Measurements from ENCODE around the gene TENM4. TPM values are rescaled to one million over a fixed set of nuclear protein-coding genes. Genes with fewer than 3 reads are reported as not detected.

The TENM4 gene
- total and polyA plus RNA-seq, 2 of the 13 experiments (the other 11 are each of a cell fraction or from before 2014, with no cell fraction given), result not detected

GRCh38 chr11:79049741-79050179, 391.1 kb downstream of the TENM4 start (continued):
- no peak for TF ChIP-seq ZNF574 (CRISPR knock-in tag; IDR thresholded peaks at IDR 0.05)
- no peak for TF ChIP-seq ZNF790 (CRISPR knock-in tag; IDR thresholded peaks at IDR 0.05; ENCODE audit: borderline replicate concordance)
- TF ChIP-seq ATF7 (IDR thresholded peaks at IDR 0.05), result peak; percentile 78
- TF ChIP-seq ATF7 (CRISPR knock-in tag; IDR thresholded peaks at IDR 0.05), result no peak
- no peak for TF ChIP-seq SCMH1 (CRISPR knock-in tag; IDR thresholded peaks at IDR 0.05; ENCODE audit: borderline replicate concordance)
- TF ChIP-seq ZNF256 (CRISPR knock-in tag; conservative IDR thresholded peaks at IDR 0.05), result no peak
- peak; percentile 23; the same call in 1 of the 2 replicates for TF ChIP-seq ZNF441 (CRISPR knock-in tag; IDR thresholded peaks at IDR 0.05; ENCODE audit: borderline replicate concordance)
- no peak for TF ChIP-seq DZIP1 (CRISPR knock-in tag; IDR thresholded peaks at IDR 0.05)
- no peak for TF ChIP-seq SAP130 (CRISPR knock-in tag; IDR thresholded peaks at IDR 0.05; ENCODE audit: low read depth)
- no peak for TF ChIP-seq PRPF4 (IDR thresholded peaks at IDR 0.05; ENCODE audit: low read depth, low read length, poor library complexity, severe bottlenecking)
- no peak for TF ChIP-seq PCBP2 (optimal IDR thresholded peaks at IDR 0.05; ENCODE audit: low read depth, low read length, poor library complexity, severe bottlenecking)
- no peak for TF ChIP-seq ONECUT2 (CRISPR knock-in tag; IDR thresholded peaks at IDR 0.05)
- no peak for TF ChIP-seq SMAD9 (CRISPR knock-in tag; IDR thresholded peaks at IDR 0.05)
- TF ChIP-seq FOXP4 (CRISPR knock-in tag; IDR thresholded peaks at IDR 0.05), result peak; percentile 27; the same call in 1 of the 2 replicates
- TF ChIP-seq MIER3 (CRISPR knock-in tag; IDR thresholded peaks at IDR 0.05; ENCODE audit: borderline replicate concordance), result no peak
- TF ChIP-seq ZNF567 (CRISPR knock-in tag; IDR thresholded peaks at IDR 0.05; ENCODE audit: borderline replicate concordance), result no peak
- no peak for TF ChIP-seq ZNF713 (CRISPR knock-in tag; IDR thresholded peaks at IDR 0.05)
- TF ChIP-seq KDM2A (CRISPR knock-in tag; IDR thresholded peaks at IDR 0.05; ENCODE audit: borderline replicate concordance, low read depth), result no peak
- peak; percentile 80 for TF ChIP-seq ZNF362 (CRISPR knock-in tag; IDR thresholded peaks at IDR 0.05; ENCODE audit: borderline replicate concordance)
- TF ChIP-seq NFYC (CRISPR knock-in tag; IDR thresholded peaks at IDR 0.05), result no peak
- TF ChIP-seq ZNF414 (CRISPR knock-in tag; IDR thresholded peaks at IDR 0.05), result no peak
- TF ChIP-seq SETDB1 (CRISPR knock-in tag; IDR thresholded peaks at IDR 0.05; ENCODE audit: borderline replicate concordance), result no peak

All from HepG2 (cell line).